ENCODE data around the gene KCNN4. TPM values are rescaled to one million over a fixed set of nuclear protein-coding genes. Genes with fewer than 3 reads are reported as not detected.
A peak's percentile ranks its signal among the peaks of the same experiment; 100 is the strongest.

The KCNN4 gene
- polyA plus RNA-seq, 1 of the 3 experiments (the other 2 are of a cell fraction): 22.2 TPM

DNA sequence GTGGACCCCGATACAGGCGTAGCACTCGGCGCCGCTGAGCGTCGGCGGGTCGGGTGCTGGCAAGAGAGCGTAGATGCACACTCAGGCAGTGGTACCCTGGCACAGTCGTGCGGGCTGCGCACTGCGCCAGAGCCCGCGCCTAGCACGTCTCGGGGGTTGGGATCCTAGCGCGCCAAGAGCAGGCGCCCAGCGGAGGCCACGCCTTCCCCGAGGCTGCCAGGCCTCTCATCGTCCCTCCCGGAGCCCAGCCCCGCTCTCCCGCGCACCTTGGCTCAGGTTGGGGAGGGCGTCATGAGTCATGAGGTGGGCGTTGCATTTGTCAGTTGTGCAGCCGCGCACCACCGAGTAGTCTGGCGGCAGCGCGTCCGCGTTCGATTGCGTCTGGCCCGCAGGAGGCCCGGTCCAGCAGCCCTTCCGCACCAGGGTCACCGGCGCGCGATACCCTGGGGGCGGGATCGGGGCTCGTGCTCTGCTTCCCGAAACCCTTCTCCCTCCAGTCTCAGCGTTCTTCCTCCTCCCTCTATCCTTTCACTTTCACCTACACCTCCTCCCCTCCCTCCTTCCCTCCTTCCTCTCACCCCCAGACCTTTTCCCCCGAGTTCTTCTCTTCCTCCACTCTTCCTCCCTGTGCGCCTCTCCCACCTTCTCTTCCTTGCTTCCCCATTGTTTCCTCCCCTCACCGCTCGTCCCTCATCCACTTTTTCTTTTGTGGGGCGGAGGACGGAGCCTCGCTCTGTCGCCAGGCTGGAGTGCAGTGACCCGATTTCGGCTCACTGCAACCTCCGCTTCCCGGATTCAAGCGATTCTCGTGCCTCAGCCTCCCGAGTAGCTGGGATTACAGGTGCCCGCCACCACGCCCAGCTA lies 18.0 kb upstream of the KCNN4 start:
- Histone ChIP-seq H3K79me2 (ENCODE audit: insufficient read depth) (no peaks in the 10 kb centered on the region), H3K36me3 (replicated peaks in 1 of 2; ENCODE audit: control insufficient read depth in 1 of 2, insufficient read depth in 2 of 2, low read length in 1 of 2) (no peaks in the 10 kb centered on the region), H2AFZ (ENCODE audit: low read depth) (no peak overlapping the region), H3F3A (replicated peaks; ENCODE audit: insufficient read depth) (no peaks in the 10 kb centered on the region), H3K9me2 (no peaks in the 10 kb centered on the region), H3K9ac (no peak overlapping the region), H3K4me2 (peak overlapping the region; percentile 70), H3K4me3 (ENCODE audit: low read depth in 2 of 2, low read length in 1 of 2) (peak overlapping the region; percentile 32 to 34), H3K27ac (ENCODE audit: low read depth in 2 of 2, low read length in 1 of 2) (no peak overlapping the region), H3K4me1 (ENCODE audit: control insufficient read depth in 1 of 2, insufficient read depth in 2 of 2, low read depth in 1 of 2, low read length in 1 of 2) (peaks cover 0 to 7% of the 10 kb centered on the region in 2 experiments; a peak in 1 of 4 replicates), H3K27me3 (ENCODE audit: insufficient read depth) (peaks cover 18% of the 10 kb centered on the region; the same call in 1 of the 2 replicates), H4K20me1 (ENCODE audit: insufficient read depth) (no peaks in the 10 kb centered on the region), H3K9me3 (no peaks in the 10 kb centered on the region)
- ChIA-PET POLR2A (interaction anchor here (0.6 kb wide), 1 partner anchor 212 kb away, joined by 3 read pairs; no protein-coding TSS in a partner anchor), CTCF (interaction anchor here (0.9 to 2.3 kb wide), 5 partner anchors 11 to 53 kb away, joined by 3 to 12 read pairs (median 5); no protein-coding TSS in a partner anchor)
- DNase-seq: peak; percentile 65
- TF ChIP-seq GABPA (IDR thresholded peaks at IDR 0.05; ENCODE audit: low read depth) (no peak), YY1 (IDR thresholded peaks at IDR 0.05; ENCODE audit: low read depth) (no peak), EP300 (IDR thresholded peaks at IDR 0.05; ENCODE audit: borderline replicate concordance in 1 of 2, low read depth in 1 of 2, low read length in 1 of 2) (no peak), SMC3 (IDR thresholded peaks at IDR 0.05; ENCODE audit: low read depth, low read length) (no peak), CHD2 (IDR thresholded peaks at IDR 0.05; ENCODE audit: low read length, partially characterized antibody) (no peak)
- TF ChIP-seq, protein P1, sequence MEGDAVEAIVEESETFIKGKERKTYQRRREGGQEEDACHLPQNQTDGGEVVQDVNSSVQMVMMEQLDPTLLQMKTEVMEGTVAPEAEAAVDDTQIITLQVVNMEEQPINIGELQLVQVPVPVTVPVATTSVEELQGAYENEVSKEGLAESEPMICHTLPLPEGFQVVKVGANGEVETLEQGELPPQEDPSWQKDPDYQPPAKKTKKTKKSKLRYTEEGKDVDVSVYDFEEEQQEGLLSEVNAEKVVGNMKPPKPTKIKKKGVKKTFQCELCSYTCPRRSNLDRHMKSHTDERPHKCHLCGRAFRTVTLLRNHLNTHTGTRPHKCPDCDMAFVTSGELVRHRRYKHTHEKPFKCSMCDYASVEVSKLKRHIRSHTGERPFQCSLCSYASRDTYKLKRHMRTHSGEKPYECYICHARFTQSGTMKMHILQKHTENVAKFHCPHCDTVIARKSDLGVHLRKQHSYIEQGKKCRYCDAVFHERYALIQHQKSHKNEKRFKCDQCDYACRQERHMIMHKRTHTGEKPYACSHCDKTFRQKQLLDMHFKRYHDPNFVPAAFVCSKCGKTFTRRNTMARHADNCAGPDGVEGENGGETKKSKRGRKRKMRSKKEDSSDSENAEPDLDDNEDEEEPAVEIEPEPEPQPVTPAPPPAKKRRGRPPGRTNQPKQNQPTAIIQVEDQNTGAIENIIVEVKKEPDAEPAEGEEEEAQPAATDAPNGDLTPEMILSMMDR (IDR thresholded peaks at IDR 0.05): no peak
- 68% methylated on average over 28 of the region's 70 CpGs for WGBS (ENCODE audit: low lambda C conversion rate)

DNA sequence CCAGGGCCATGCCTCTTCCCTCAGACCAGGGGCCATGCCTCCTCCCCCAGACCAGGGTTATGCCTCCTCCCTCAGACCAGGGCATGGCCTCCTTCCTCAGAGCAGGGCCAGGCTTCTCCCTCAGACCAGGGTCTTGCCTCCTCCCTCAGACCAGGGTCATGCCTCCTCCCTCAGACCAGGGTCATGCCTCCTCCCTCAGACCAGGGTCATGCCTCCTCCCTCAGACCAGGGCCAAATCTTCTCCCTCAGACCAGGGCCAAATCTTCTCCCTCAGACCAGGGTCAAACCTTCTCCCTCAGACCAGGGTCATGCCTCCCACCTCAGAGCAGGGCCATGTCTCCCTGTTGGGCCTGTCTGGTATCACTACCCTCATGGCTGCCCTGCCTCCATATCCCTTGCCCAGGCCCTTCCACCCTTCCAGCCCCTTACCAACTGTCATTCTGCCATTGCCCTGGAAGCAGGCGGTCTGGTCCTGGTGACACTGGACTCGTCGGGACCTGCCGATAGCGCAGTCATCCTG lies 17.3 kb upstream of the KCNN4 start:
- 68% methylated on average over 4 of the region's 5 CpGs for WGBS (ENCODE audit: low lambda C conversion rate)
- peaks cover 24% of the 10 kb centered on the region; the same call in 1 of the 2 replicates for H3K27me3 ChIP-seq (ENCODE audit: insufficient read depth)
- no peak for TF ChIP-seq NRF1 (IDR thresholded peaks at IDR 0.05; ENCODE audit: low read depth, low read length)
- TF ChIP-seq, protein P2, sequence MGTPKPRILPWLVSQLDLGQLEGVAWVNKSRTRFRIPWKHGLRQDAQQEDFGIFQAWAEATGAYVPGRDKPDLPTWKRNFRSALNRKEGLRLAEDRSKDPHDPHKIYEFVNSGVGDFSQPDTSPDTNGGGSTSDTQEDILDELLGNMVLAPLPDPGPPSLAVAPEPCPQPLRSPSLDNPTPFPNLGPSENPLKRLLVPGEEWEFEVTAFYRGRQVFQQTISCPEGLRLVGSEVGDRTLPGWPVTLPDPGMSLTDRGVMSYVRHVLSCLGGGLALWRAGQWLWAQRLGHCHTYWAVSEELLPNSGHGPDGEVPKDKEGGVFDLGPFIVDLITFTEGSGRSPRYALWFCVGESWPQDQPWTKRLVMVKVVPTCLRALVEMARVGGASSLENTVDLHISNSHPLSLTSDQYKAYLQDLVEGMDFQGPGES (IDR thresholded peaks at IDR 0.05; ENCODE audit: low read depth, low read length): no peak
- CTCF ChIA-PET: interaction anchor here (3.5 kb wide), 1 partner anchor 13 kb away, joined by 14 read pairs; no protein-coding TSS in a partner anchor
- H3K79me2 ChIP-seq (ENCODE audit: insufficient read depth): no peaks in the 10 kb centered on the region
- no peaks in the 10 kb centered on the region for H4K20me1 ChIP-seq (ENCODE audit: insufficient read depth)
- H3K27ac ChIP-seq (ENCODE audit: low read depth in 2 of 2, low read length in 1 of 2): no peak overlapping the region
- H3K4me2 ChIP-seq: peak overlapping the region; percentile 70
- no peaks in the 10 kb centered on the region for H3K36me3 ChIP-seq (replicated peaks in 1 of 2; ENCODE audit: control insufficient read depth in 1 of 2, insufficient read depth in 2 of 2, low read length in 1 of 2)
- H3K9me3 ChIP-seq: no peaks in the 10 kb centered on the region
- H3K9me2 ChIP-seq: no peaks in the 10 kb centered on the region
- peaks cover 0 to 7% of the 10 kb centered on the region in 2 experiments; a peak in 1 of 4 replicates for H3K4me1 ChIP-seq (ENCODE audit: control insufficient read depth in 1 of 2, insufficient read depth in 2 of 2, low read depth in 1 of 2, low read length in 1 of 2)
- no peak for DNase-seq
- peak overlapping the region; percentile 32 to 34 for H3K4me3 ChIP-seq (ENCODE audit: low read depth in 2 of 2, low read length in 1 of 2)
- H2AFZ ChIP-seq (ENCODE audit: low read depth): no peak overlapping the region
- POLR2A ChIA-PET: interaction anchor here (0.6 kb wide), 1 partner anchor 137 kb away, joined by 3 read pairs; the partner anchor contains the start of gene ZNF45
- H3F3A ChIP-seq (replicated peaks; ENCODE audit: insufficient read depth): no peaks in the 10 kb centered on the region
- H3K9ac ChIP-seq: no peak overlapping the region

All from SK-N-SH (cell line).